ENCODE measurements around the gene STYK1. TPM values are rescaled to one million over a fixed set of nuclear protein-coding genes. Genes with fewer than 3 reads are reported as not detected.

STYK1 gene
- total RNA-seq, 1 donor from 2014 or later, result not detected

DNA sequence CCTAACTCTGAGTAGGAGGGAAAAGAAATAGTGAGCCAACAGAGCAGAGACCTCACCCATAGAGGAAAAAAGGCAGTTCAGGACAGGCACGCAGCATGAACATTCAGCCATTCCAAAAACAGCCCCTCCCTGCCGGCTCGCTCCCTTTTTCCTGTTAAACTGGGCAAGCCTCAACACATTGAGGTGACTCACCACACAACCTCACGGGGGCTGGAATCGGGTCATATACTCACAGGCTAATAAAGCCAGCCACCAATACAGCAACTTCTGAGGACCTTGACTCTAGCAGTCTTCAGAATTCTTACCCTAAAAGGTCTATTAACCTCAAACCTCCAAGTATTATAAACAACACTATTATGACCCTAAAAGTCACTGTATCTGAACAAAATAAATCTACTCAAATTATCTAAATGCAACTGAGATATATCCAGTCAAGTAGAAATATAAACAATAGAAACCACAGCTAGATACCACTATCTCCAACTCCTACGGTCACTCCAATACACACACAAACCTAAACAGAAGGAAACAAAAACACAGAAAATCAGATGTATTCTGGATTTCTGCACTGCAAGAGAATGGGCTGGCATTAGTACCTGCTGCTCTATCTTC is 43.0 kb upstream of the STYK1 start:
- H3K4me1 ChIP-seq (ENCODE audit: control insufficient read depth in 3 of 3, insufficient read depth in 3 of 3, low read length in 3 of 3), result peaks cover 13 to 46% (median 42%) of the 10 kb centered on the region in 3 donors

DNA sequence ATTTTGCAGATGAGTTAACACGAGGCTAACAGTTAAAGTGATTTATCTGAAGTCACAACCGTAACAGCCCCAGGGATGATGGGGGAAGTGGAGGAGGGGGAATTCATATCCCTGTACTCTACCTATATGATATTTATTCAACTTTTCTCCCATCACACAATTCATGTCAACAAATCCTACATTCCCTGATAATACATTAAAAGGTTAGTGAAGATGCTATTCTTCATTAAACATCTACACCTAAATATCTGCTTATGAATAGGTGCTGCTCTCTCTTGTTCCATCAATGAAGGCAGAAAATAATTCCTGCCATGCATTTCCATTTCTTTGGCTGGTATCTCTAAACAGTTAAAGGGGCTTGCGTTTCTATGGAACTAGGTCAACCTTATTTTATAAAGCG is 42.4 kb upstream of the STYK1 start:
- Histone ChIP-seq H3K4me3 (ENCODE audit: low read length in 3 of 3) (peak overlapping the region; percentile 58 to 99 (median 82)), H3K9me3 (ENCODE audit: control insufficient read depth in 3 of 3, low read length in 3 of 3) (no peaks in the 10 kb centered on the region), H3K9ac (ENCODE audit: low read depth in 1 of 3, low read length in 3 of 3) (peak overlapping the region; percentile 88 to 99 (median 95)), H3K27me3 (ENCODE audit: control insufficient read depth in 3 of 3, insufficient read depth in 3 of 3, low read length in 3 of 3) (no peaks in the 10 kb centered on the region), H3K27ac (ENCODE audit: low read depth, low read length) (peak overlapping the region; percentile 100), H3K4me1 (ENCODE audit: control insufficient read depth in 3 of 3, insufficient read depth in 3 of 3, low read length in 3 of 3) (peaks cover 13 to 46% (median 42%) of the 10 kb centered on the region in 3 donors), H3K36me3 (ENCODE audit: control insufficient read depth in 3 of 3, insufficient read depth in 3 of 3, low read length in 3 of 3) (peaks cover 15 to 35% (median 33%) of the 10 kb centered on the region in 3 donors)

More for the DNA sequence above, 43.0 kb upstream of the STYK1 start:
- no peaks in the 10 kb centered on the region for H3K9me3 ChIP-seq (ENCODE audit: control insufficient read depth in 3 of 3, low read length in 3 of 3)
- peak overlapping the region; percentile 63 to 99 (median 82) for H3K4me3 ChIP-seq (ENCODE audit: low read length in 3 of 3)
- H3K27ac ChIP-seq (ENCODE audit: low read depth, low read length), result peak overlapping the region; percentile 100
- H3K9ac ChIP-seq (ENCODE audit: low read depth in 1 of 3, low read length in 3 of 3), result peak overlapping the region; percentile 88 to 99 (median 95)
- peaks cover 15 to 30% (median 30%) of the 10 kb centered on the region in 3 donors for H3K36me3 ChIP-seq (ENCODE audit: control insufficient read depth in 3 of 3, insufficient read depth in 3 of 3, low read length in 3 of 3)
- no peaks in the 10 kb centered on the region for H3K27me3 ChIP-seq (ENCODE audit: control insufficient read depth in 3 of 3, insufficient read depth in 3 of 3, low read length in 3 of 3)

DNA sequence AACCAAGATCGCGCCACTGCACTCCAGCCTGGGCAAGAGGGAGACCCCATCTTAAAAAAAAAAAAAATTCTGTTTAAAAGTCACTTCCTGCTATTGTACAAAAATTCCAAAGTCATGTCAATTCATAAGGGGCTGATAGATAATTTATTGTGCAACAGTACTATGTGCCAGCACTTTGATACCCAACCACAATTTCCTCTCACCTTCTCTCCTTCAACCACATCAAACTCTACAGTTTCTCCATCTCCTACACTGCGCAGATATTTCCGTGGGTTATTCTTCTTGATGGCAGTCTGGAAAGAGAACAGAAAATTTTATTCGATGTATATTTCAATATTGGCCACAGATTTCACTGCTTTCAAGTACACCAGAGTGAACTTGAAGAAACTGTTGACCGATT is 41.6 kb upstream of the STYK1 start:
- peaks cover 10 to 42% (median 41%) of the 10 kb centered on the region in 3 donors for H3K4me1 ChIP-seq (ENCODE audit: control insufficient read depth in 3 of 3, insufficient read depth in 3 of 3, low read length in 3 of 3)
- H3K27ac ChIP-seq (ENCODE audit: low read depth, low read length), result peak overlapping the region; percentile 100
- no peaks in the 10 kb centered on the region for H3K27me3 ChIP-seq (ENCODE audit: control insufficient read depth in 3 of 3, insufficient read depth in 3 of 3, low read length in 3 of 3)
- no peak overlapping the region for H3K9ac ChIP-seq (ENCODE audit: low read depth in 1 of 3, low read length in 3 of 3)
- no peaks in the 10 kb centered on the region for H3K9me3 ChIP-seq (ENCODE audit: control insufficient read depth in 3 of 3, low read length in 3 of 3)
- H3K4me3 ChIP-seq (ENCODE audit: low read length in 3 of 3), result no peak overlapping the region
- H3K36me3 ChIP-seq (ENCODE audit: control insufficient read depth in 3 of 3, insufficient read depth in 3 of 3, low read length in 3 of 3), result peaks cover 15 to 39% (median 36%) of the 10 kb centered on the region in 3 donors

DNA sequence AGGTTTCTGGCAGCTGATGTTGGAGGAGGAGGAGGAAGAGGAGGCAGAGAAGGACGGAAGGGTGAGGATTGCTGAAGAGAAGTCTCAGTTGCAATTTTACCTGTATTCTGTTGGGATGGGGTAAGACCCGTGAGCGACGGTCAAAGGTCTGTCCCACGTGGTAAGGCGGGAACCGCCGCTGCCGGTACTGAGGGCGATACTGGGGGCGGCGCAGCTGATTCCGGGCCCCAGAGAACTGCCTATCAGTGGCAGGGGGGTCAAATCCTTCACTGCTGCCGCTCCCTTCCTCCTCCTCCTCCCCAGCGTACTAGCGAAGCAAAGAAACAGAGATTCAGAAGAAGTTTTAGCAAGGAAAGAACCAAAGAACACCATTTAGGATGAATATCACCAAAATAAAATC is 36.0 kb upstream of the STYK1 start:
- H3K4me3 ChIP-seq (ENCODE audit: low read length in 3 of 3), result no peak overlapping the region
- H3K4me1 ChIP-seq (ENCODE audit: control insufficient read depth in 3 of 3, insufficient read depth in 3 of 3, low read length in 3 of 3), result peaks cover 42 to 61% (median 46%) of the 10 kb centered on the region in 3 donors
- H3K27ac ChIP-seq (ENCODE audit: low read depth, low read length), result peak overlapping the region; percentile 82
- no peaks in the 10 kb centered on the region for H3K27me3 ChIP-seq (ENCODE audit: control insufficient read depth in 3 of 3, insufficient read depth in 3 of 3, low read length in 3 of 3)
- H3K36me3 ChIP-seq (ENCODE audit: control insufficient read depth in 3 of 3, insufficient read depth in 3 of 3, low read length in 3 of 3), result peaks cover 30 to 70% (median 67%) of the 10 kb centered on the region in 3 donors
- peak overlapping the region in 2 of 3 donors; percentile 36 to 41 for H3K9ac ChIP-seq (ENCODE audit: low read depth in 1 of 3, low read length in 3 of 3)
- H3K9me3 ChIP-seq (ENCODE audit: control insufficient read depth in 3 of 3, low read length in 3 of 3), result no peaks in the 10 kb centered on the region

DNA sequence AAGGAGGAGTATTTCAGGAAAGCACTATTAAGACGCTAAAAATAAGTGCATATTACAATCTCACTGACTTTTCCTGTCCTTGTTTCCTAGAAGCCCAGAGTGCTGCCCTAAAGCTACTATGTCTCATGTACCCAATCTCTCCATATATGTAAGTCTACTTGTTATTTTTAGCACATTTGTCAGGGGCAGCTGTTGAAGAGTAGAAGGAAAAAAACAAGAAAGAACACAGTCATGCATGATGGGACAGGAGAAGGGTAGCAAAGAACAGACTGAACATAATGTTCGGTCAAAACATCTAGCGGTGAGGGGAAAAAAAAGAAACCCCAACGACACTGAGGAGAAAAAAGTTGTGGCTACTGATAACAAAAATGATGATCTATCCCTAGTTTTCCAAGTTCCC is 35.0 kb upstream of the STYK1 start:
- H3K4me1 ChIP-seq (ENCODE audit: control insufficient read depth in 3 of 3, insufficient read depth in 3 of 3, low read length in 3 of 3), result peaks cover 47 to 64% (median 49%) of the 10 kb centered on the region in 3 donors

DNA sequence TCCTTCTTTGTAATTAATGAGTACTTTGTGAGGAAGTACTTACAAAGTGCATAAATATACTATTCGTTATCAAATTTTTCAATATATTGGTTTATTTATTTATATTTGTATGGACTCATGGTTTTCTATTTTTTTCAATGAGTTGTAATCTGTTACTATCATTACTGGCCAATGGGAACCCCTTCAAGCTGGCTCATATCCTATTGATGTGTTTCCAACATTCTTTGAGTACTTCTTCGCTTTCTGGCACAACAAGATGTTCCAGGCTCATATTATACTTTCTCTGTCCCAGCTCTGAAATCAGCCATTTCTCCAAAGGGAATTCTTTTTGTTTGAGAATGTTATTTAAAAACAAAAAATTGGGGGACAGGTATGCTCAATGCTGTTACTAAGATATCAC is 31.8 kb upstream of the STYK1 start:
- peaks cover 43 to 70% (median 68%) of the 10 kb centered on the region in 3 donors for H3K36me3 ChIP-seq (ENCODE audit: control insufficient read depth in 3 of 3, insufficient read depth in 3 of 3, low read length in 3 of 3)
- no peaks in the 10 kb centered on the region for H3K27me3 ChIP-seq (ENCODE audit: control insufficient read depth in 3 of 3, insufficient read depth in 3 of 3, low read length in 3 of 3)
- peaks cover 44 to 47% (median 46%) of the 10 kb centered on the region in 3 donors for H3K4me1 ChIP-seq (ENCODE audit: control insufficient read depth in 3 of 3, insufficient read depth in 3 of 3, low read length in 3 of 3)
- no peak overlapping the region for H3K9ac ChIP-seq (ENCODE audit: low read depth in 1 of 3, low read length in 3 of 3)
- no peaks in the 10 kb centered on the region for H3K9me3 ChIP-seq (ENCODE audit: control insufficient read depth in 3 of 3, low read length in 3 of 3)
- H3K27ac ChIP-seq (ENCODE audit: low read depth, low read length), result peak overlapping the region; percentile 36
- H3K4me3 ChIP-seq (ENCODE audit: low read length in 3 of 3), result peak overlapping the region in 1 of 3 donors; percentile 48

More for the DNA sequence above, 35.0 kb upstream of the STYK1 start:
- Histone ChIP-seq H3K27me3 (ENCODE audit: control insufficient read depth in 3 of 3, insufficient read depth in 3 of 3, low read length in 3 of 3) (no peaks in the 10 kb centered on the region), H3K27ac (ENCODE audit: low read depth, low read length) (peak overlapping the region; percentile 82), H3K36me3 (ENCODE audit: control insufficient read depth in 3 of 3, insufficient read depth in 3 of 3, low read length in 3 of 3) (peaks cover 33 to 67% (median 67%) of the 10 kb centered on the region in 3 donors), H3K9me3 (ENCODE audit: control insufficient read depth in 3 of 3, low read length in 3 of 3) (no peaks in the 10 kb centered on the region), H3K9ac (ENCODE audit: low read depth in 1 of 3, low read length in 3 of 3) (peak overlapping the region in 2 of 3 donors; percentile 27 to 55), H3K4me3 (ENCODE audit: low read length in 3 of 3) (no peak overlapping the region)

DNA sequence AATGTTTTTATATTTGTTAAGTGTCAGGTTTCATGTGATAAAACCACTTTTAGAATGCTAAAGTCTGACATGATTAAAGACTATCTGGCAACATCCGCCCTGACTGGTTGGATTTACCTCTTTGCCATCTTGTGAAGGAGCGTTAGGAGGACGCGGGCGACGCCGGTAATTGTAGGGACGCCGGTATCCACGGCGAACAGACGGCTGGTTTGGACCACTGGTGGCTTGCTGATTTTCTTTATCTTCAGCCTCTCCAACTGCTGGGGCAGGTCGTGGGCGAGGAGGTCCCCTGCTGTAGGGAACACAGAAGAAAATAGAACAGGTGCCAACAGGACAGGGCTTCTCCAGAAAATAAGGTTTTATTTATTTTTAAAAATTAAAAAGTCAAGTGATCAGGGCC is 28.0 kb upstream of the STYK1 start:
- Histone ChIP-seq H3K36me3 (ENCODE audit: control insufficient read depth in 3 of 3, insufficient read depth in 3 of 3, low read length in 3 of 3) (peaks cover 48 to 72% (median 67%) of the 10 kb centered on the region in 3 donors), H3K4me3 (ENCODE audit: low read length in 3 of 3) (no peak overlapping the region), H3K27ac (ENCODE audit: low read depth, low read length) (no peak overlapping the region), H3K9ac (ENCODE audit: low read depth in 1 of 3, low read length in 3 of 3) (no peak overlapping the region), H3K4me1 (ENCODE audit: control insufficient read depth in 3 of 3, insufficient read depth in 3 of 3, low read length in 3 of 3) (peaks cover 17 to 22% (median 20%) of the 10 kb centered on the region in 3 donors), H3K9me3 (ENCODE audit: control insufficient read depth in 3 of 3, low read length in 3 of 3) (no peaks in the 10 kb centered on the region), H3K27me3 (ENCODE audit: control insufficient read depth in 3 of 3, insufficient read depth in 3 of 3, low read length in 3 of 3) (no peaks in the 10 kb centered on the region)

DNA sequence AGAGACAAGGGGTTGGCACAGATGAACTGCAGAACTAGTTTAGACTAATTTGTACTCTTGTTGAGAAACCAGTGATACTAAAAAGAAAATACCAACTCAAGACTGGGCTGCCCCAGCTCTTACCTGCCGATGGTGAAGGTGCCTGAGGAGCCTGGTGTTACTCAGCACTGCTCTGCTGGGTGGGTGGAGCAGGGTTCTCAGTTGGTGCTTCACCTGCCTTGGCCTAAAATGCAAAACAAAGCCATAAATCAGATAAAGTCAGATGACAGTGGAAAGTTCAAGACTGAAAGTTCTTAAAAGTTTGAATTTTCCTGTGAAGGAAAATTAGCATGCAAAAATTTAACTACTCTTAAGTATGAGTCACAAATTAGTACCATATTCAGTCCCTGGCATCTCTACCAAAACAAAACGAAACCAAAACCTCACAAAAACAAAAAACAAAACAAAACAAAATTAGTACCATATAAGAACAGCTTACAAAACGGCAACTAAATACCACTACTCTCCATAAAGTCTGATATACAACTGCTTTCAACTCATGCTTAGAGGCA is 27.4 kb upstream of the STYK1 start:
- Histone ChIP-seq H3K9me3 (ENCODE audit: control insufficient read depth in 3 of 3, low read length in 3 of 3) (no peaks in the 10 kb centered on the region), H3K4me1 (ENCODE audit: control insufficient read depth in 3 of 3, insufficient read depth in 3 of 3, low read length in 3 of 3) (peaks cover 16 to 19% (median 16%) of the 10 kb centered on the region in 3 donors), H3K27me3 (ENCODE audit: control insufficient read depth in 3 of 3, insufficient read depth in 3 of 3, low read length in 3 of 3) (no peaks in the 10 kb centered on the region), H3K27ac (ENCODE audit: low read depth, low read length) (no peak overlapping the region), H3K4me3 (ENCODE audit: low read length in 3 of 3) (no peak overlapping the region), H3K9ac (ENCODE audit: low read depth in 1 of 3, low read length in 3 of 3) (no peak overlapping the region), H3K36me3 (ENCODE audit: control insufficient read depth in 3 of 3, insufficient read depth in 3 of 3, low read length in 3 of 3) (peaks cover 48 to 69% (median 66%) of the 10 kb centered on the region in 3 donors)

DNA sequence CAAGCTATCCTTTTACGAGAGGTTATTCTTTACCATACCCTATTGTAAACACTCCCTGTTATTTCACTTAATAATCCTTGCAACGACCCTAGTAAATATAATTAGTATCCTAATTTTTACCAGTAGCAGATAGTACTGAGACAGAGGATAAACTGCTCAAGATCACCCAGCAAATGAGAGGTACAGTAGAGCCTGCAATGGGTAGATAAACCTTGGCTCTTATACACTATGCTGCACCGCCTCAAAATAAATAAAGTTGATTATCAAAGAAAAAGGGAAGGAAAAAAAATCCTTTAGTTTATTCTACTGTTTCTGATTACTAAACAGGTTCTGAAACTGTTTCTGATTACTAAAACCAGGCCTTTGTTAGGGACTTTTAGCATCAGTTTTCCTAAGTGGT is 26.7 kb upstream of the STYK1 start:
- Histone ChIP-seq H3K27me3 (ENCODE audit: control insufficient read depth in 3 of 3, insufficient read depth in 3 of 3, low read length in 3 of 3) (no peaks in the 10 kb centered on the region), H3K4me3 (ENCODE audit: low read length in 3 of 3) (no peak overlapping the region), H3K36me3 (ENCODE audit: control insufficient read depth in 3 of 3, insufficient read depth in 3 of 3, low read length in 3 of 3) (peaks cover 48 to 66% (median 64%) of the 10 kb centered on the region in 3 donors), H3K9me3 (ENCODE audit: control insufficient read depth in 3 of 3, low read length in 3 of 3) (no peaks in the 10 kb centered on the region), H3K9ac (ENCODE audit: low read depth in 1 of 3, low read length in 3 of 3) (no peak overlapping the region), H3K27ac (ENCODE audit: low read depth, low read length) (no peak overlapping the region), H3K4me1 (ENCODE audit: control insufficient read depth in 3 of 3, insufficient read depth in 3 of 3, low read length in 3 of 3) (peaks cover 9 to 13% (median 10%) of the 10 kb centered on the region in 3 donors)

DNA sequence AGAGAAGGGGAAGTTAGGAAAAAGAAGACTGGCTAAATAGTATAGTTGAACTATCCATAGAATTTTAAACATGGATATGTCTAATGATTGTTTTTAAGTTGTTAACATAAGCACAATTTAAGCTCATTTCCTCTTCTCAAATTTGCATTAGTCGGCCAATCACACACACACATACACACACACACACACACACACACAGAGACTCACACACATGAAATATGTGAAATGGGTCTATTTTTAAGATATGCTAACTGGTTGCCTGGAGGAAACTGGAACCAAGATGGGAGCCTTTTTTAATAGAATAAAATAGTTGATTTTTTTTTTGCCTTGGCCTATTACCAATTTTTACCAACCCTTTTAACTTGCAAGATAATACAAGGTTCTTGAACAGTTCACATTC is 24.0 kb upstream of the STYK1 start:
- Histone ChIP-seq H3K4me1 (ENCODE audit: control insufficient read depth in 3 of 3, insufficient read depth in 3 of 3, low read length in 3 of 3) (no peaks in the 10 kb centered on the region), H3K27ac (ENCODE audit: low read depth, low read length) (no peak overlapping the region), H3K9me3 (ENCODE audit: control insufficient read depth in 3 of 3, low read length in 3 of 3) (no peaks in the 10 kb centered on the region), H3K36me3 (ENCODE audit: control insufficient read depth in 3 of 3, insufficient read depth in 3 of 3, low read length in 3 of 3) (peaks cover 40 to 49% (median 46%) of the 10 kb centered on the region in 3 donors), H3K4me3 (ENCODE audit: low read length in 3 of 3) (no peak overlapping the region), H3K9ac (ENCODE audit: low read depth in 1 of 3, low read length in 3 of 3) (no peak overlapping the region), H3K27me3 (ENCODE audit: control insufficient read depth in 3 of 3, insufficient read depth in 3 of 3, low read length in 3 of 3) (no peaks in the 10 kb centered on the region)

Data from skeletal muscle tissue (tissue), 4 donors.